CD4-positive, alpha-beta T cell (primary cell): Measurements from ENCODE around the gene HOXC10. TPM values are rescaled to one million over a fixed set of nuclear protein-coding genes. Genes with fewer than 3 reads are reported as not detected.
A peak's percentile ranks its signal among the peaks of the same experiment; 100 is the strongest.

Experiments used
- ATAC-seq: fragments of 200-7000 bp; cut with Tn5 transposase; one replicate; pipeline ENCODE4 v1.10.0; 2022; ENCODE audit warnings: mild to moderate bottlenecking; ENCODE audit not compliant: poor library complexity
- CTCF ChIA-PET: fragments of 350-600 bp; sonication (Branson Sonifier 250); formaldehyde crosslinking; loops from one replicate; lab custom pipeline; 2021; ENCODE audit warnings: antibody characterized with exemption, inconsistent platforms; lab: Charles Lee
- POLR2A ChIA-PET: fragments of 350-600 bp; sonication (Branson Sonifier 250); formaldehyde crosslinking; loops from one replicate; lab custom pipeline; 2021; ENCODE audit warnings: antibody characterized with exemption, inconsistent platforms; lab: Charles Lee
- DNase-seq, 14 experiments: peaks; one replicate each; pipeline ENCODE4 v3.0.0-alpha.2; 2013 to 2020; ENCODE audit warnings: mixed read lengths in 2 of 14
- H3K27ac ChIP-seq, 2 donors: one replicate each; pipeline versions ENCODE4 v1.5.1 to v1.7.0; 2013; ENCODE audit warnings: low read length in 2 of 2, low read depth in 1 of 2, mild to moderate bottlenecking in 1 of 2
- H3K27me3 ChIP-seq, 2 experiments: 1 replicate in 1 of 2; 2 replicates in 1 of 2; pipeline versions ENCODE4 v1.6.1 to v1.7.0; 2013; ENCODE audit warnings: low read length in 2 of 2, control low read depth in 1 of 2, mild to moderate bottlenecking in 1 of 2, moderate library complexity in 1 of 2; ENCODE audit not compliant: insufficient read depth in 2 of 2, control insufficient read depth in 1 of 2
- H3K36me3 ChIP-seq: one replicate; pipeline ENCODE4 v1.6.1; 2013; ENCODE audit warnings: low read length, control low read depth; ENCODE audit not compliant: insufficient read depth
- H3K4me1 ChIP-seq: one replicate; pipeline ENCODE4 v1.6.1; 2013; ENCODE audit warnings: low read length, control low read depth; ENCODE audit not compliant: insufficient read depth
- H3K4me3 ChIP-seq: one replicate; pipeline ENCODE4 v1.5.1; 2013; ENCODE audit warnings: mild to moderate bottlenecking, low read length, moderate library complexity
- H3K9me3 ChIP-seq, 2 experiments: 1 replicate in 1 of 2; 2 replicates in 1 of 2; pipeline versions ENCODE4 v1.6.1 to v1.7.0; 2013; ENCODE audit warnings: low read length in 2 of 2, mild to moderate bottlenecking in 2 of 2, control low read depth in 1 of 2, moderate library complexity in 1 of 2; ENCODE audit not compliant: control insufficient read depth in 1 of 2, insufficient read depth in 1 of 2
- H3K27ac Mint-ChIP-seq: one replicate; pipeline ENCODE4 v1.8.0; 2020; ENCODE audit warnings: mixed read lengths
- H3K27me3 Mint-ChIP-seq: one replicate; pipeline ENCODE4 v1.8.0; 2021; ENCODE audit warnings: mixed read lengths
- H3K36me3 Mint-ChIP-seq: one replicate; pipeline ENCODE4 v1.8.0; 2021; ENCODE audit warnings: low read depth, mixed read lengths
- H3K4me1 Mint-ChIP-seq: one replicate; pipeline ENCODE4 v1.8.0; 2021; ENCODE audit warnings: low read depth, mixed read lengths
- H3K4me3 Mint-ChIP-seq: one replicate; pipeline ENCODE4 v1.8.0; 2020; ENCODE audit warnings: mild to moderate bottlenecking, mixed read lengths
- H3K9me3 Mint-ChIP-seq: one replicate; pipeline ENCODE4 v1.8.0; 2020; ENCODE audit warnings: mixed read lengths
- intact Hi-C, 2 experiments: fragments of 100-400 bp; cut with DNase I in 1 of 2; cut with micrococcal nuclease in 1 of 2; formaldehyde crosslinking; loops; one replicate each; pipeline versions ENCODE4 v1.15.1 to v1.9.0; 2023 to 2025; cut with DNase I, micrococcal nuclease
- total RNA-seq, 174 experiments: library from RNA in 2 of 174; stranded (reverse) in 2 of 174; gene quantifications; one replicate each; pipeline ENCODE4 v1.2.3 and lab custom pipeline; 2021 to 2026
- TF ChIP-seq, protein P1 (sequence below): fragments of 200-600 bp; IDR thresholded peaks from one replicate; pipeline ENCODE4 v1.8.0; 2022; ENCODE audit warnings: antibody characterized with exemption, mild to moderate bottlenecking

The HOXC10 gene
- total RNA-seq, 2 experiments from 2014 or later, result not detected

DNA sequence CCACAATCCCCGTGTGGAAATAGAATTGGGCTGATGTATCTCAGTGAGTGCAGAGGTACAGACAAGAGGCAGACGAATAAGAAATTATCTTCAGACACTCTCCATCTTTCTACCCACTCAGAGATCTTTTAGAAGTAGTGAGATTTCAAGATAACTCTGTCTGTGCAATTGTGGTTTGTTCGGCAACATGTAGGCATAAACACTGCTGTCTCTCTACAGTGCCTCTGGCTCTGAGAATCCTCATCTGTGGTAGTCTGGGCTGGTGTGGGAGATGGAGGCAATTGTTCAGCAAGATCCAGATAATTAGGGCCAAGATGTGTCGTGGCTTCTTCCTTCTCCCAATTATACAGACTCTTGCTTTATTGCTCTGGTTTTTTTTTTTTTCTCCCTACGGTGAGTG is 43.2 kb upstream of the HOXC10 start:
- ATAC-seq (peak; percentile 58), DNase-seq (no peak)
- Mint-ChIP-seq H3K9me3 (no peaks in the 10 kb centered on the region), H3K4me3 (no peak overlapping the region), H3K27me3 (peaks cover 90% of the 10 kb centered on the region), H3K27ac (no peak overlapping the region), H3K4me1 (peaks cover 23% of the 10 kb centered on the region), H3K36me3 (no peaks in the 10 kb centered on the region)
- Histone ChIP-seq H3K27ac (no peak overlapping the region), H3K9me3 (peaks cover 0 to 36% of the 10 kb centered on the region in 2 experiments), H3K4me1 (peaks cover 18% of the 10 kb centered on the region), H3K36me3 (no peaks in the 10 kb centered on the region), H3K4me3 (no peak overlapping the region), H3K27me3 (peaks cover 85 to 98% of the 10 kb centered on the region in 2 experiments)
- intact Hi-C loops, result no loop called here
- TF ChIP-seq, protein P1, sequence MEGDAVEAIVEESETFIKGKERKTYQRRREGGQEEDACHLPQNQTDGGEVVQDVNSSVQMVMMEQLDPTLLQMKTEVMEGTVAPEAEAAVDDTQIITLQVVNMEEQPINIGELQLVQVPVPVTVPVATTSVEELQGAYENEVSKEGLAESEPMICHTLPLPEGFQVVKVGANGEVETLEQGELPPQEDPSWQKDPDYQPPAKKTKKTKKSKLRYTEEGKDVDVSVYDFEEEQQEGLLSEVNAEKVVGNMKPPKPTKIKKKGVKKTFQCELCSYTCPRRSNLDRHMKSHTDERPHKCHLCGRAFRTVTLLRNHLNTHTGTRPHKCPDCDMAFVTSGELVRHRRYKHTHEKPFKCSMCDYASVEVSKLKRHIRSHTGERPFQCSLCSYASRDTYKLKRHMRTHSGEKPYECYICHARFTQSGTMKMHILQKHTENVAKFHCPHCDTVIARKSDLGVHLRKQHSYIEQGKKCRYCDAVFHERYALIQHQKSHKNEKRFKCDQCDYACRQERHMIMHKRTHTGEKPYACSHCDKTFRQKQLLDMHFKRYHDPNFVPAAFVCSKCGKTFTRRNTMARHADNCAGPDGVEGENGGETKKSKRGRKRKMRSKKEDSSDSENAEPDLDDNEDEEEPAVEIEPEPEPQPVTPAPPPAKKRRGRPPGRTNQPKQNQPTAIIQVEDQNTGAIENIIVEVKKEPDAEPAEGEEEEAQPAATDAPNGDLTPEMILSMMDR, result no peak
- ChIA-PET POLR2A (no interaction called here), CTCF (no interaction called here)

DNA sequence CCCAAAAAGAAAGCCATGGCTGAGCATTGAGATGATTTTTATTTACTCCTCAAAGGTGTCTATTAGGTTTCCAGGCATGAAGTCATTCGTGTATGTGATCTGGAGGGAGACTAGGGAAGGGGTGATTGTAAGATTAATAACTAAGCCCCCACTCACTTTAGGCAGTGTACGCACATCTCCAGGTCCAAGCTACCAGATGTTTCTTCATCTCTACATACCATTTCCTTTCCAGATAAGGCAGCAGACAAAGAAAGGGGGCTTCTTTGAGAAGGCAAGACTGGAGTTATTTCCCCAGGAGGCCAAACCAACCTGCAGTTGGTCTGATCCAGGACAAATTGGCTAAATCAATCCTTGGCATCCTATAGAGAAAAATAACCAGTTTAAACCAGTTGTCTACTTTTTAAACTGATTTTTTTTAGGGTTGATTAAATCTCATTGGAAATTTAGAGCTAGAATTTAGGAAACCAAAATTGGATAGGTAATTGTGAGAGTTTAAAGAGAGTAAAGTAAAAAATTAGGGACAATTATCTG is 42.4 kb upstream of the HOXC10 start:
- H3K4me1 ChIP-seq, result peaks cover 18% of the 10 kb centered on the region
- ChIA-PET CTCF (no interaction called here), POLR2A (no interaction called here)
- Mint-ChIP-seq H3K4me1 (peaks cover 18% of the 10 kb centered on the region), H3K4me3 (no peak overlapping the region), H3K27me3 (peaks cover 90% of the 10 kb centered on the region), H3K27ac (no peak overlapping the region), H3K36me3 (no peaks in the 10 kb centered on the region), H3K9me3 (no peaks in the 10 kb centered on the region)
- peaks cover 0 to 30% of the 10 kb centered on the region in 2 experiments for H3K9me3 ChIP-seq
- intact Hi-C loops, result no loop called here
- TF ChIP-seq, protein P1, result no peak
- no peaks in the 10 kb centered on the region for H3K36me3 ChIP-seq
- no peak overlapping the region for H3K27ac ChIP-seq
- peaks cover 85 to 97% of the 10 kb centered on the region in 2 experiments for H3K27me3 ChIP-seq
- DNase-seq (no peak), ATAC-seq (no peak)
- H3K4me3 ChIP-seq, result no peak overlapping the region

DNA sequence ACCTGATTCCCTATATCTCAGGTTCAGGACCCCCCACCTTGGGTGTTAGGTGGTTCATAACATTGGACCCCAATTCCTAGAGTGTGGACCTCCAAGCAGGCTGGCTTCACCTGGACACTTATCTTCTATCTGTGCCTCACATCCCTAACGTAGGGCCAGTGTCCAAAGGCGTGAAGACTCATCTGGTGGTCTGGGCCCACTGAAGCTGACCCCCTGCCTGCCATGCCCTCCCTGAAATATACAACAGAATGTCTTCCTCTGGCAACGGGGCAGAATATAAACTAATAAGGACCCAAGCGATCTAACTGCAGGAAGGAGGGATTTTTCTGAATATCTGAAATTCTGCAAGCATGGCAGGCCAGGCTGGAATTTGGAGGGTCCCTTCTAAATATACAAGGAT is 40.7 kb upstream of the HOXC10 start:
- H3K27me3 ChIP-seq, result peaks cover 88 to 97% of the 10 kb centered on the region in 2 experiments
- ChIA-PET CTCF (no interaction called here), POLR2A (no interaction called here)
- intact Hi-C loops, result no loop called here
- Mint-ChIP-seq H3K4me1 (peaks cover 6% of the 10 kb centered on the region), H3K9me3 (no peaks in the 10 kb centered on the region), H3K36me3 (no peaks in the 10 kb centered on the region), H3K27me3 (peaks cover 95% of the 10 kb centered on the region), H3K27ac (no peak overlapping the region), H3K4me3 (no peak overlapping the region)
- ATAC-seq (no peak), DNase-seq (no peak)
- no peaks in the 10 kb centered on the region for H3K36me3 ChIP-seq
- H3K27ac ChIP-seq, result no peak overlapping the region
- H3K4me3 ChIP-seq, result no peak overlapping the region
- TF ChIP-seq, protein P1, result no peak
- H3K4me1 ChIP-seq, result peaks cover 7% of the 10 kb centered on the region
- peaks cover 0 to 24% of the 10 kb centered on the region in 2 experiments for H3K9me3 ChIP-seq
